ENCODE results near the gene RAB6A.
"Not testable (repeated sequence)": the region's sequence is repeated elsewhere in the genome, so short reads cannot be mapped to it uniquely, and the experiment has no call there.

The RAB6A gene

GRCh38 chr11:73762732-73763131, 1.9 kb upstream of the RAB6A start:
- no peak for DNase-seq (ENCODE audit: low read depth)

DNA sequence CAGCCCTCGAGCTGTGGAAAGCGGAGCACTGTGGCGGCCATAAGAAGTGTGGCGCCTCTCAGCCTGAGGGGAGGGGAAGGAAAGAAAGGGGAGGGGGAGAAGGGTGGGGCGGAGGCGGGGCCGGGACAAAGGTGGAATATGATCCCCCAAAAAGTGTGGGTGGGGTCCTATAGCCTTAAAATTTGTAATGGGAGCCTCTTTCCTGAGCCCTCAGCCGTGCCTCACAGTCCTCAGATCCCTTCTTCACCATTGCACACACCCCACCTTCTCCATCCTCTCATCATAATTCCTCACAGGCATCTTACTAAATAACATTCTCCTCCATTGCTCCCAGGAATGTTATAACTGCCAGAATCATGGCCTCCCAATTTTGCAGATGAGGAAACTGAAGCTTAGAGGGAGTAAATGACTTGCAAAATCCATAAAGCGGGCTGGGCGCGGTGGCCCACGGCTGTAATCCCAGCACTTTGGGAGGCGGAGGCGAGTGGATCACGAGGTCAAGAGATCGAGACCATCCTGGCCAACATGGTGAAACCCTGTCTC, 600 bp upstream of the RAB6A start:
- no peak for DNase-seq (ENCODE audit: low read depth)

DNA sequence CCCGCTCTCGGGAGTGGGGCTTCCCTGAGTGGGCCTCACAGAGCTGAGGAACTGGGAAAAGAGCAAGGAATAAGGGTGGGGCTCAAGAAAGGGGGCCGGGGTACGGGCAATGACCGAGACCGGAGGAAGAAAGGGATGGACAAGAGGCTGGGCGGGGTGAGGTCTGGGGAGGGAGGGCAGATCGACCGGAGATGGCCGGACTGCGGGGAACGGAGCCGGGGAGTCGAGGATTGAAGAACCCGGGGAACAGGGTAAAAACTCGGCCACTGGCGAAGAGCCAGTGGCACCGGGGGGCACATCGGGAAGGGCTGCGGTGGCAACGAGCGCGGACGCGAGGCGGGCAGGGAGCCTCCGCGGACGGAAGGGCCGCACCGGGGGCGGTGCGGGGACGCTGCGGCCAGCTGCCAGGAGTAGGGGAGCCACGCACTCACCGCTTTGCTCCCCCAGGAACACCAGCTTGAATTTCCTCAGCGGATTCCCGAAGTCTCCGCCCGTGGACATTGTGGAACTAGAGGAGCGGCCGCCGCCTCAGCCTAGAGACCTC, 667 bp downstream of the RAB6A start:
- no peak for DNase-seq (ENCODE audit: low read depth)

- no peak for DNase-seq (ENCODE audit: low read depth)
Observed at GRCh38 chr11:73759610-73760134, 1.2 kb downstream of the RAB6A start.

DNA sequence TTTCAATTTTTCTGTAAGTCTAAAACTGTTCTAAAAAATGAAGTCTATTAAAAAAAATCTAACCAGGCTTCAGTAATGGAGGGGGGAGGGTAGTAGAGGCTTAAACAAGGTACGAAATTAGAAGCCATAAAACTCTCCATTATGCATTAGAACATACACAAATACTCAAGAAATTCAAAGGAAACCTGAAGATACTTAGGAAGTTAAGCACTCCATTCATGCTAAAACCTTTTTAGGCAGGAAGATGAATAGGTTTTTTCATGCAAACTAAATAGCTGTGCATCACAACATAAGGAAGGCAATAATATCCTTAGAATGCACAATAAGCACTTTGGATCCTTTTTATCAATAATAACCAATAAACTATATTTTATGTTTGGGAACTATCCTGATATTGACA, 2.4 kb downstream of the RAB6A start:
- no peak for DNase-seq (ENCODE audit: low read depth)

GRCh38 chr11:73757598-73757997, 3.3 kb downstream of the RAB6A start:
- no peak for DNase-seq (ENCODE audit: low read depth)

DNA sequence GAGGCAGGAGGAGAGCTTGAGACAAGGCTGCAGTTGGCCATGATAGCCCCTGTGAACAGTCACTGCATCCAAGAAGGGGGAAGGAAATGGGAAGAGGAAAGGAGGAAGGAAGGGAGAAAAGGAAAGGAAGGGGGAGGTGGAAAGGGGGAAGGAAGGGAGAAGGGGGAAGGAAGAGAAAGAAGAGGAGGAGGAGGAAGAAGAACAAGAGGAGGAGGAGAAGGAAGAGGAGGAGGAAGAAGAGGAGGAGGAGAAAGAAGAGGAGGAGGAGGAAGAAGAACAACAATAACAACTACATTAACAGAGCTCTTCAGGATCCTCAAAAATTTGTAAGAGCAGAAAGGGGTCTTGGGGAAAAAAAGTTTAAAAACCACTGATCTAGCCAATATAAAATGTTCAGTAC, 5.2 kb downstream of the RAB6A start:
- DNase-seq (ENCODE audit: low read depth), result no peak

- no peak for DNase-seq (ENCODE audit: low read depth)
Observed at GRCh38 chr11:73753938-73754337, 6.9 kb downstream of the RAB6A start.

DNA sequence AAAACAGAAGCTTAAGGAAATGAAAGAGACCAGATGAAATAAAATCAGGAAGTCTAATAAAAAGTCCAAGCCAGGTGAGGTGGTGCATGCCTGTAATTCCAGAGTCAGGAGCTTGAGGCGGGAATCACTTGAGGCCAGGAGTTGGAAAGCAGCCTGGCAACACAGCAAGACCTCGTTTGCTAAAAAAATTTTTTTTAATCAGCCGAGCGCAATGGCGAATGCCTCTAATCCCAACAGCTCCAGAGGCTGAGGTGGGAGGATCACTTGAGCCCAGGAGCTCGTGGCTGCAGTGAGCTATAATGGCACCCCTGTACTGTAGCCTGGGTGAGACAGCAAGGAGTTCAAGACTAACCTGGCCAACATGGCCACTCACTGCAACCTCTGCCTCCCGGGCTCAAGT, 8.0 kb downstream of the RAB6A start:
- DNase-seq (ENCODE audit: low read depth), result no peak

DNA sequence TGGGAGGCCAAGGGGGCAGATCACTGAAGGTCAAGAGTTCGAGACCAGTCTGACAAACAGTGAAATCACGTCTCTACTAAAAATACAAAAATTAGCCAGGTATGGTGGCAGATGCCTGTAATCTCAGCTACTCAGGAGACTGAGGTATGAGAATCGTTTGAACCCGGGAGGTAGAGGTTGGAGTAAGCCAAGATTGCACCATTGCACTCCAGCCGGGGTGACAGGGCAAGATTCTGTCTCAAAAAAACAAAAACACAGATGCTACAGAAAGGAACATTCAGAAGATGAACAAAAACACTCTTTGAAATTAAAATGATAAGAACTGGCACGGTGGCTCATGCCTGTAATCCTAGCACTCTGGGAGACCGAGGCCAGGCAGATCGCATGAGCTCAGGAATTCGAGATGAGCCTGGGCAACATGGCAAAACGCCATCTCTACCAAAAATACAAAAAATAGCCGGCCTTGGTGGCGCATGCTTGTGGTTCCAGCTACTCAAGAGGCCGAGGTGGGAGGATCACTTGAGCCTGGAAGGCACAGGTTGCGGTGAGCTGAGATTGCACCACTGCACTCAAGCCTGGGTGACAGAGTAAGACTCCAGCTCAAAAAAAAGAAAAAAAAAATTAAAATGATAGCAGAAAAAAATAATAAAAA, 8.5 kb downstream of the RAB6A start:
- DNase-seq (ENCODE audit: low read depth), result no peak

GRCh38 chr11:73750862-73751261, 10.0 kb downstream of the RAB6A start:
- not testable (repeated sequence) for DNase-seq (ENCODE audit: low read depth)

DNA sequence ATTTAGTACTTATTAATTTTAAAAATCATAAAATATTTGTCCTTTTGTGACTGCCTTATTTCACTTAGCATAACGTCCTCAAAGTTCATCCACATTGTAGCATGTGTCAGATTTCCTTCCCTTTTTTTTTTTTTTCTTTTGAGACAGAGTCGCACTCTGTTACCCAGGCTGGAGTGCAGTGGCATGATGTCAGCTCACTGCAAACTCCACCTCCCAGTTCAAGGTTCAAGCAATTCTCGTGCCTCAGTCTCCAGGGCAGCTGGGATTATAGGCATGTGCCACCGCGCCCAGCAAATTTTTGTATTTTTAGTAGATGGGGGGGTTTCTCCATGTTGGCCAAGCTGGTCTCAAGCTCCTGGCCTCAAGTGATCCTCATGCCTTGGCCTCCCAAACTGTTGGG, 10.6 kb downstream of the RAB6A start:
- DNase-seq (ENCODE audit: low read depth), result no peak

GRCh38 chr11:73749118-73749517, 11.8 kb downstream of the RAB6A start:
- DNase-seq (ENCODE audit: low read depth), result no peak

- no peak for DNase-seq (ENCODE audit: low read depth)
Observed at GRCh38 chr11:73748300-73748699, 12.6 kb downstream of the RAB6A start.

DNA sequence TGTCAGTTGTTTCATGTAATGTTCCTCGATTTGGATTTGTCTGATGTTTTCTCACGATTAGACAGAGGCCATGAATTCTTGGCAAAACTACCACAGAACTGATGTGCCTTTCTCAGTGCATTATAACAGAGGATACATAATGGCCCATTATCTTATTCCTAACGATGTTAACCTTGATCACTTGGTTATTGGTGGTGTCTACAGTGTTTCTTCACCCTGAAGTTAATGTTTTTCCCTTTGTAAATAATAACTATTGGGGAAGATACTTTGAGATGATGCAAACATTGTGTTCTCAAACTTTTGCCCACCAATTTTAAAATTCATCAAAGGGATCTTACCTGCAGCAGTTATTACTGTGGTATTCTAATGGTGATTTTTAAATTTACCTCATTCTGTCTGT, 13.1 kb downstream of the RAB6A start:
- no peak for DNase-seq (ENCODE audit: low read depth)

DNA sequence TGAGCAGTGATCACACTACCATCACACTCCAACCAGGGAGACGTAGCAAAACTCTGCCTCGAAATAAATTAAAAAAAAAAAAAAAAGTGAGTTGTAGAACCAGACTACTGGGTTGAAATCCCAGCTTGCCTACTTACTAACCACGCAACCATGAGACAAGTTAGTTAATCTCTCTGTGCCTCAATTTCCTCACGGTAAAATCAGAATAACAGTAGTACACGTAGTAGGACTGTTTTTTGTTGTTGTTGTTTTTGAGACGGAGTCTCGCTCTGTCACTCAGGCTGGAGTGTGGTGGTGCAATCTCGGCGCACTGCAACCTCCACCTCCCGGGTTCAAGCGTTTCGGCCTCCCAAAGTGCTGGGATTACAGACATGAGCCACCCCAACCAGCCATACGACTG, 14.2 kb downstream of the RAB6A start:
- DNase-seq (ENCODE audit: low read depth), result no peak

GRCh38 chr11:73743045-73743444, 17.8 kb downstream of the RAB6A start:
- no peak for DNase-seq (ENCODE audit: low read depth)

- DNase-seq (ENCODE audit: low read depth), result not testable (repeated sequence)
Observed at GRCh38 chr11:73735959-73736358, 24.9 kb downstream of the RAB6A start.

DNA sequence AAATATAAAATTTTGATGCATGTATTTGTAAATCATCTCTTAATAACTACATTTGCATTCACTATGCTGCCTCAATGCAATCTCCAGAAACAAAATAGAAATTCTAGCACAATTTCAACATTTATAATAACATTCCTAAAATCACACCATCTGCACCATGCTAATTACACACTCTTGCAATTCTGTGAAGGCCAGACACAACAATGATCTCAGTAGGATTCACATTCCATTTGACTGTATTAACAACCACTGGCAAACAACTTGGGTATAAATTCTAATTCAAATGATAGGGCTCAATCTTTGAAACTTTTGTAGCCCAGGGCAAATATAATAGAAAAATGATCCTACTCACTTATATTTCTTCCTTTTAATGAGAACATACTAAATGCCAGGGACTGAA, 25.9 kb downstream of the RAB6A start:
- DNase-seq (ENCODE audit: low read depth), result no peak

GRCh38 chr11:73734011-73734410, 26.9 kb downstream of the RAB6A start:
- not testable (repeated sequence) for DNase-seq (ENCODE audit: low read depth)

- DNase-seq (ENCODE audit: low read depth), result not testable (repeated sequence)
Observed at GRCh38 chr11:73732936-73733335, 27.9 kb downstream of the RAB6A start.

- DNase-seq (ENCODE audit: low read depth), result no peak
Observed at GRCh38 chr11:73729594-73730206, 31.2 kb downstream of the RAB6A start.

DNA sequence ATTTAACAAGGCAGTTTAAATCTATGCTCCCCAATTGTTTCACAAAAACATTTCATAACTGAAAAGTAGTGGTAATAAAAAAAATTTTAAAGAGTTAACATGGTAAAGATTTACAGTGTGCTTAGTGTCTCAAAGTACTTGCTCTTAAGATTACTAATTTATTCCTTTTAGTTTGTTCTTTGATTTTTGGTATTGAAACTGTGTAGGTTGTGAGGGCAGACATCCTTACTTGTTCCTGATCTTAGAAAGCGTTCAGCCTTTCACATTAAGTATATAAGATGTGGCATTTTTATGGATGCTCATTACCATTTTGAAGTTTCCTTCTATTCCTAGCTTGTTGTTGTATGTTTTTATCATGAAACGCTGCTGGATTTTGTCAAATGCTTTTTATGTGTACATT, 32.9 kb downstream of the RAB6A start:
- DNase-seq (ENCODE audit: low read depth), result no peak

Measured in T follicular helper cell (primary cell).